Measurements from ENCODE around the gene NF2. TPM values are rescaled to one million over a fixed set of nuclear protein-coding genes. Genes with fewer than 3 reads are reported as not detected.
A peak's percentile ranks its signal among the peaks of the same experiment; 100 is the strongest.

NF2 gene
- total RNA-seq, 1 donor, result 240 TPM

DNA sequence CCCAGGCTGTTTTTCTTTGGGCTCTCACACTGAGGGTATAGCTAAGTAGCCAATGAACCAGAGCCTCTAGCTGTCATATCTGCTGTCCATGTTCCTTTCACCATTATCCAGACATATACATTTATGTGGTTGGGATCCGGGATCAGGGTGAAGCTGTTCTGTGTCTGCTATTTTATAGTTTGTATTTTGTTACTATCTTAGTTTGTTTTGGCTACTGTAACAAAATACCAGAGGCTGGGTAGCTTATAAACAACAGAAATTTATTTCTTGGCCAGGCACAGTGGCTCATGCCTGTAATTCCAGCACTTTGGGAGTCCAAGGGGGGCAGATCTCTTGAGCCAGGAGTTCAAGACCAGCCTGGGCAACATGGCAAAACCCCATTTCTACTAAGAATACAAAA is 75.9 kb downstream of the NF2 start:
- no peak overlapping the region for H3K4me3 ChIP-seq (ENCODE audit: low read depth, low read length)
- peak; percentile 43 for DNase-seq (ENCODE audit: low read depth)
- TF ChIP-seq, protein P1, sequence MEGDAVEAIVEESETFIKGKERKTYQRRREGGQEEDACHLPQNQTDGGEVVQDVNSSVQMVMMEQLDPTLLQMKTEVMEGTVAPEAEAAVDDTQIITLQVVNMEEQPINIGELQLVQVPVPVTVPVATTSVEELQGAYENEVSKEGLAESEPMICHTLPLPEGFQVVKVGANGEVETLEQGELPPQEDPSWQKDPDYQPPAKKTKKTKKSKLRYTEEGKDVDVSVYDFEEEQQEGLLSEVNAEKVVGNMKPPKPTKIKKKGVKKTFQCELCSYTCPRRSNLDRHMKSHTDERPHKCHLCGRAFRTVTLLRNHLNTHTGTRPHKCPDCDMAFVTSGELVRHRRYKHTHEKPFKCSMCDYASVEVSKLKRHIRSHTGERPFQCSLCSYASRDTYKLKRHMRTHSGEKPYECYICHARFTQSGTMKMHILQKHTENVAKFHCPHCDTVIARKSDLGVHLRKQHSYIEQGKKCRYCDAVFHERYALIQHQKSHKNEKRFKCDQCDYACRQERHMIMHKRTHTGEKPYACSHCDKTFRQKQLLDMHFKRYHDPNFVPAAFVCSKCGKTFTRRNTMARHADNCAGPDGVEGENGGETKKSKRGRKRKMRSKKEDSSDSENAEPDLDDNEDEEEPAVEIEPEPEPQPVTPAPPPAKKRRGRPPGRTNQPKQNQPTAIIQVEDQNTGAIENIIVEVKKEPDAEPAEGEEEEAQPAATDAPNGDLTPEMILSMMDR (IDR thresholded peaks at IDR 0.05; ENCODE audit: insufficient read depth, low read depth, low read length), result no peak

DNA sequence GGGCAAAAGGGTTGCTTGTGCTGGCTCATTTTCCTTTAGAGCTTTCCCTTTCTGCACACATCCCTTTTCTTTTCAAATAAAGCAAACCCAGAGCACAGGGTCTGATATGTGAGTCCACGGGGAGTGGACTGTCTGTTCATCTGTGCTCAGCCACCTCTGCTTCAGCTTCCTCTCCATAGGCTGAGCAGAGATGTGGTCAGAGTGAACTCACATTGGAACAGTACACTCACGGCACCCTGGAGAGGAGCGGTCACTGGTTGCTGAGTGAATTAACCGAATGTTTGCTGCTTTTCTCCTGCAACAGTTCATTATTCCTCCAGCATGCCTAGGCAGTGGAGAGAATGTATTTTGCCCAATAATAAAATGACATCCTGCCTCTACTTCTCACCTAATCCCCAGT is 80.1 kb downstream of the NF2 start:
- no peak for DNase-seq (ENCODE audit: low read depth)
- TF ChIP-seq, protein P1 (IDR thresholded peaks at IDR 0.05; ENCODE audit: insufficient read depth, low read depth, low read length), result no peak
- H3K4me3 ChIP-seq (ENCODE audit: low read depth, low read length), result no peak overlapping the region

DNA sequence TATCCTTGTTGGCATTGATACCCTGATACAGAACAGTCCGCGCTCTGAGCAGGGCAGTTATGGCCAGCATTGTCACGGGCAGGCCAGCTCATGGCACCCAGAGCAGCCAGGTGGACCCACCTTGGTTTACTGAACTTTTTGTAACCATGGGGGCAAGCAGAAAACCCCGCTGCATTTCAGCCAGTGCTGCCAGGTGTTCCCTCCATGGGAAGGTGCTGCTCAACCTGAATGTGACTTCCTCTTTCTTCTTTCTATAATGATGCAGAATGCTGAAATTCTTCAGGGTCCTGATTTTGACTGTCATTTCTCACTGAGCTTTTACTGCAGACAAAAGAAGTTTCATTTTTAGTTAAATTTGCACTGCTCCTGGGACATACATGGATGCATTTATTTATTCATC is 80.8 kb downstream of the NF2 start:
- DNase-seq (ENCODE audit: low read depth), result no peak
- TF ChIP-seq, protein P1 (IDR thresholded peaks at IDR 0.05; ENCODE audit: insufficient read depth, low read depth, low read length), result no peak
- no peak overlapping the region for H3K4me3 ChIP-seq (ENCODE audit: low read depth, low read length)

DNA sequence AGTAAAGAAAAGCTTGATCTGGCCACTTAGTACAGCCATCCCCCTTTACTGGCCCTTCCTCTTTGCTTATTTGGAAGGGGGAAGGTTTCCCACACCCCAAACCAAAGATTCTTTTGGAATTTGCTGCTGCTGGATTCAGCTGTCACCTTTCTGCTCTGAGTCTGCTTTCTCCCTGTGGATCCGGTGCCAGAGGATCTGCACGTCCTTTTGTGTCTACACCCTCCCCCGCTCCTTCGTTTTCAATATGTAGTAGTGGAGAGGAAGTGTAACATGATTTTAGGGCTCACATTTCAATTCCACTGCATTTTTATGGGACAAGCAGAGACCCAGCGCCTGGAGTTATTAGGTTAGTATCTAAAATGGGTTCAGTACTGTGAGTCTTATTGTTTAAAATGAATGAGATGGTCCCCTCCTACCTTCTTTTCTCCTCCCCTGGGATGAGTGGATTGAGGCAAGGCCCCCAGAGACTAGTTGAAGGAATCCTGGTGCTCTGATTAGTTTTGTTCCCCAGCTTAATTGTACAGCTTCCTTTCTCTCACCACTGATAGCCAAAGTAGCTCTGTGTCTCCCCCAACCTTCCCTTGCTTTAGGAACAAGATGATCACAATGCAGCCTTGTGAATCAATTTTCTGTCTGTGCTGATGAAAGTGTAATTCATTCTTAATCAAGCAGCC is 85.9 kb downstream of the NF2 start:
- TF ChIP-seq, protein P1 (IDR thresholded peaks at IDR 0.05; ENCODE audit: insufficient read depth, low read depth, low read length), result no peak
- DNase-seq (ENCODE audit: low read depth), result no peak
- H3K4me3 ChIP-seq (ENCODE audit: low read depth, low read length), result no peak overlapping the region

DNA sequence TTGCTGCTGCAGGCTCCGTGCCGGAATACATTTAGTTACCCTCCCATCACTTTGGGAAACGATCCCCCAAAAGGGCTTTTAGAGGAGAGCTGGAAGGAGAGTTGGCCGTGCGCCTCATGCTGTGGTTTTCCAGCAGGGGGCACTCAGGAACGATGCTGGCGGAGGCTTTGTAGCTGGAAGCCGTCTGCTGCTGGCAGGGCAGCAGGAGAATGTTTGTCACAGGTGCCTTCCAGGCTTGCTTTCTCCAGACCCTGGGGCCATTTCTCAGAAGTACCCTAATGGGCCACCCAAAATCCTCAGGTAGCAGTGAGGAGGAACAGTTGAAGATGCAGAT is 86.4 kb downstream of the NF2 start:
- peak; percentile 44 for DNase-seq (ENCODE audit: low read depth)

DNA sequence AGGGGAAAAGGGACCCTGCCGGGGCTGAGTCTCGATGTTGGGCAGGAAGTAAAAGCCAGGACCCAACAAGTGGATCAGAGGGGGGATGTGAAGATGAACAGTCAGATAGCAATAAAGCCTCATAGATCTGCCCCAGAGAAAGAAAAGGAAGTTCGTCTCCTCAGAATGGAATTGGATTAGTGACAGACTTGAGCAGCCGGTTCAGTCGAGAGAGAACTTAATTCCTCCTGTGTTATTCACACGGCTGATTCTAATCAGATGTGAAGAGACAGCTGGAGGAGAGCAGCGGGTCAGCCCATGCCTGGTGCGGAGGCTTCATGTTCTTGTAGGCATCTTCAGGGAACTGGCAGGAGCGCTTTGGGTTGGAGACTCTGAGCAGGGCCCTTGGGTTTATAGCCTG is 87.0 kb downstream of the NF2 start:
- TF ChIP-seq, protein P1 (IDR thresholded peaks at IDR 0.05; ENCODE audit: insufficient read depth, low read depth, low read length), result no peak
- no peak for DNase-seq (ENCODE audit: low read depth)
- no peak overlapping the region for H3K4me3 ChIP-seq (ENCODE audit: low read depth, low read length)

More for the DNA sequence above, 86.4 kb downstream of the NF2 start:
- H3K4me3 ChIP-seq (ENCODE audit: low read depth, low read length), result no peak overlapping the region
- TF ChIP-seq, protein P1 (IDR thresholded peaks at IDR 0.05; ENCODE audit: insufficient read depth, low read depth, low read length), result peak; percentile 75
